Right hindlimb (tissue), 1 donor: ENCODE measurements around the gene ZNF689.
A peak's percentile ranks its signal among the peaks of the same experiment; 100 is the strongest.
"Not testable (repeated sequence)": the region's sequence is repeated elsewhere in the genome, so short reads cannot be mapped to it uniquely, and the experiment has no call there.

Experiments used
- DNase-seq: peaks from one replicate; pipeline ENCODE4 v3.0.0-alpha.2; 2018

The ZNF689 gene

DNA sequence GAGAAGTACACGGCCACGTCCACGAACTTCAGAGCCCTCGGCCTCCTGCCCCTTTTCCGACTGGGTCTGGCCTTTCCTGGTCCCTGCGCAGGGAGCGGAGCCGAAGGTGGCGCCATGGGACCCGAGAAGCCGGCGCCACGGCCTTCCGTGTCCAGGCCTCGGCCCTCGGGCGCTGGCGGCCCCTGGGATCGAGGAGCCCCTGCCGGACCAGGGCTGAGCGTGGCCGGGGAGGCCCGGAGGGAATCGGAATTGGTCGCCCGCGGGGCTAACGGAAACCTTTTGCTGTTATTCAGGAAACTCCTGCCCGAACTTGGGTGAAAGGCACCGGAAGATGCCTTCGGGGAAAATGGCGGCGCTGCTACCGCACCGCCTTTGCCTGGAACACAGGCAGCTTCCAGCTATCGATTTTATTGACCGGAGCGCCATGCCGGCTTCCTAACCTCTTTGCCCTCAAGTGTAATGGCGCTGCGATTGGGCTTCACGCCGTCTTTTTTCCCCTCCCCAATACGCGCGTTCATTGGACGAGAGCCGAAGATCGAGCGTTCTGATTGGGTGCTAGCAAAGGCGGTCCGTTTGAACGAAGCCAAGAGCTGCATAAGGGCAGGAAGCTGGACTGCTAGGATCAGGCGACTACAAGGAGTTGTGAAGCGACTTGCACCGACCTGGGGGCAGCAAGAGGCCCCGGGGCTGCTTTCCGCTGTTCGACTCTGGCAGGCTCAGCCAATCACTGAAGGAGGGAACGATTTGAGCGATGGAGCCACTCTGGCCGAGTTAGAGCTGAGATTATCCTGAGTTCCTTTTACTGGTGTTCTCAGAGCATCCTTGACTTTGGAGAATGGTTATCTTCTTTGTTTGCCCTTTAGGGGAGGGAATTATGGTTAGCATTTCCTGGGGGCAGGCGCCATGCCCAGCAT, at the start of gene ZNF689:
TSS of gene ZNF689 (minus strand) at position 464 of the 914 bp plus-strand sequence. CDS start at position 116, 348 bp downstream.
- DNase-seq: peak; percentile 97

- DNase-seq: peak; percentile 98
Measured at GRCh38 chr16:30658731-30659506, 48.7 kb upstream of the ZNF689 start.

DNA sequence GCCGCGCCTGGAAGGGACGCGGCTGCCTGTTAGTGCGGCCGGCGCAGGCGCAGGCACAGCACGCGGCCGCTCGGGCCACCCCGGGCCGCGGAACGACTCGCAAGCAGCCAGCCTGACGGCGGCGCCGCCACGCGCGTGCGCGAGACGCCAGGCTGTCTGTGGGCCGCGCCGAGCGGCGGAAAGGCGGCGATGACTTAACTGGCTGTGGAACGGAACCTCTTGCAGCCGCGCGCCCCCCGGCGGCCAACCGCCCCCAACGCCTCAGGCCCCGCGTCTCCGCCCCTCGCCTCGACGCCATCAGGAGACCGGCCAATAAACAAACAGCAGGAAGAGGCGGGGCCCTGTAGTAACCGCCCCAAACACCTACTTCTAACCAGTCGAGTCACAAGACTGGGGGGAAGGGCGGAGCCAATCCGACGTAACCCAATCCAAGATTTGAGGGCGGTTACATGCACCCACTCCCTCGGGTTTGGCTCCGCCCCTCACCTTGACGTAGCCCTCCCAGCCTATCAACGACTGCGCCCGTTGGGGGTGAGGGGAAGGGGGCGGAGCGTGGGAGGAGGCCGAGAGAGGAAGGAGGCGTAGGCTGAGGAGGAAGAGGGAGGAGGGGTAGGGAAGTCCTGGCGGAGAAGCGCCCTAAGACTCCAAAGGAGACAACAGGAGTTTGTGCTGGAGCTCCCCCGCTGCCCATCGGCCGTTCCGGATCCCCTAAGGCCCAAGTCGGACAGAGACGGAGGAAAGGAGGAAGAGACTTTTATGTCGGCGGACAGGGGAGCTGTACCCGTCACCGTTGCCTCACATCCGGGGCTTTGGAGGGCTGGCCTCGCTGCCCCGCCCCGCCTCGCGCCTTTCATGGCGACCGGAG, 47.9 kb upstream of the ZNF689 start, which contains the start of gene FBRS:
TSS of gene FBRS (plus strand) at position 566 of the 865 bp plus-strand sequence. CDS start 1,088 bp downstream, outside the sequence.
- peak; percentile 100 for DNase-seq

DNA sequence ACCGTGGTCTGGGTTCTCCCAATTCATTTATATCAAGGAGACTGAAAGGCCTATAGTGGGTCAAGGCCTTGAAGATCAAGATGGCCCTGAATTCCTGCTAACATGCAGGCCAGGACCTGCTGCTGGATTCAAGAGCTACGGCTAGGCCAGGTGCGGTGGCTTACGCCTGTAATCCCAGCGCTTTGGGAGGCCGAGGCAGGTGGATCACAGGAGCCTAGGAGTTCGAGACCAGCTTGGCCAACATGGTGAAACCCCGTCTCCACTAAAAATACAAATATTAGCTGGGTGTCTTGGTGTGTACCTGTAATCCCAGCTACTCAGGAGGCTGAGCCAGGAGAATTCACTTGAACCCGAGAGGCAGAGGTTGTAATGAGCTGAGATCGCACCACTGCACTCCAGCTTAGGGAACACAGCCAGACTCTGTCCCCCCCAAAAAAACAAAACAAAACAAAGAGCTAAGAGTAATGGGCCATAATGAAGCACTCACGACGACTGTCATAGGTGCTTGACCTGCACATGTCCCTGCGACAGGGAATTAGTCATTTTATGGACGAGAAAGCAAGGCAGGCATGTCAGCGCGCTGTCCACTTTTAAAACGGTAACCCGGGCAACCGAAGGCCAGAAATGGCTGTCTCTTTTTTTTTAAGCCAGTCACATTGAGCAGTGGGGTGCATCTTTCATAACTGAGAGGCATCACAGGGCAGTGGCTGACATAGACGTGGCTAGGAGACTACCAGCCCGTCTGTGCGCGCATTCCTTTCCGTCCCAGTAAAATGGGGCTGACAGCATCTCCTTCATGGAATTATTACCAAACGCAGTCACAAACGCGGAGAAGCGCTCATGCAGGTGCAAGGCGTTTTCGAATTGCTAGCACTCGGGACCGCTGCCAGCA, 47.0 kb upstream of the ZNF689 start:
- DNase-seq: no peak

DNA sequence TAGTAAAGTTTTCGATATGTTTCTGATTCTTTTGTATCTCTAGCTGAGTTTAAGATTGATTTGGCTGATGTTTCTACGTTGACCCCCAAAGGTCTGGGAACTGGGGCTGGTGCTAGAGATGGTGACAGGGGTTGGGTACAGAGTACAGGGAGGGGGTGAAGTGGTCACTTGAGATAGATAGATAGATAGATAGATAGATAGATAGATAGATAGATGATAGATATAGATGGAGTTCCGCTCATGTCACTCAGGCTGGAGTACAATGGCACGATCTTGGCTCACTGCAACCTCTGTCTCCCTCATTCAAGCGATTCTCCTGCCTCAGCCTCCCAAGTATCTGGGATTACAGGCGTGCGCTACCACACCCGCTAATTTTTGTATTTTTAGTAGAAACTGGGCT, 46.2 kb upstream of the ZNF689 start:
- no peak for DNase-seq

- DNase-seq: no peak
Measured at GRCh38 chr16:30655815-30656347, 45.7 kb upstream of the ZNF689 start.

- DNase-seq: no peak
Measured at GRCh38 chr16:30654856-30655255, 44.7 kb upstream of the ZNF689 start.

DNA sequence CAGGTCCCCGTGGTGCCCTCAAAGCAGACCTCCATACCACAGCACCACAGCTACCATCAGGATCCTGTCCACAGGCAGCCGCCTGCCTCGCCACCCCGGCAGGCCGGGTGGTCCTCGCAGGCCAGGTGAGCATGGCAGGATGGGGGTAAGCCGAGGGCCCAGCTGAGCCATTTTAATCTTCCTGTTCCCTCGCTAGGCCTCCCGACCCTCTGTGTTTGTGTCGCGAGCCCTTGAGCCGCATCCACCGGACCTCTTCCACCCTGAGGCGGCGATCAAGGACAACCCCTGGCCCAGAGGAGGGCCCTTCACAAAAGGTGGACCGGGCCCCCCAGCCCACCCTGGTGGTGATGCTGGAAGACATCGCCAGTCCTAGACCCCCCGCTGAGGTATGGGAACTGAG, 42.5 kb upstream of the ZNF689 start:
- DNase-seq: no peak

DNA sequence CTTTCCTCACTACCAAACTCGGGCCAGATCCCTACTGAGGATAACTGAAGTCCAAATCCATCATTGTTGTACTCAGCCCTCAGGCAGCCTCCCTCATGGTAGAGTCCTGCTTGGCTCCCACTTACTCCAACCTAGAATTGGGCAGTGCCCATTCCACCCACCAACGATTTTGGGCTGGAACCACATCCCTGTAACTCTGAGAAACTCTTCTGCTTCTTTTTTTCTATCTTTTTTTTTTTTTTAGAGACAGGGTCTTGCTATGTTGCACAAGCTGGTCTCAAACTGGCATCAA, 41.8 kb upstream of the ZNF689 start:
- DNase-seq: no peak

GRCh38 chr16:30651124-30652004, 41.2 kb upstream of the ZNF689 start:
- peak; percentile 67 for DNase-seq

GRCh38 chr16:30650369-30651123, 40.4 kb upstream of the ZNF689 start, which contains the start of gene PRR14:
TSS of gene PRR14 (plus strand) at chr16:30650960. CDS start at chr16:30651646, 686 bp downstream.
- DNase-seq: peak; percentile 100

- DNase-seq: peak; percentile 50
Measured at GRCh38 chr16:30649725-30650368, 39.7 kb upstream of the ZNF689 start.

DNA sequence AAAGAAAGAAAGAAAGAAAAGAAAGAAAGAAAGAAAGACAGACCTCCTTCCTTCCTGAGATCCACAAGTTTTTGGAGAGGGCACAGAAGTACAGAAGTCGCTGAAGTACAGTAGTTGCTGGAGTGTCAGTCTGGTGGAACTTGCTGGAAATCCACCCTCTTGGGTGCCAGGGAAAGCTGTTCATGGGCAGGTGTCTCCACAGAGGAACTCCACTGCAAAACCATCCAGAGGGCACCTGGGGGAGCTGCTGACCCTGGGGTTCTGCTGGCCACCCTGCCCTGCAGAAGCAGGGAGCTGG, 37.0 kb upstream of the ZNF689 start:
- no peak for DNase-seq

DNA sequence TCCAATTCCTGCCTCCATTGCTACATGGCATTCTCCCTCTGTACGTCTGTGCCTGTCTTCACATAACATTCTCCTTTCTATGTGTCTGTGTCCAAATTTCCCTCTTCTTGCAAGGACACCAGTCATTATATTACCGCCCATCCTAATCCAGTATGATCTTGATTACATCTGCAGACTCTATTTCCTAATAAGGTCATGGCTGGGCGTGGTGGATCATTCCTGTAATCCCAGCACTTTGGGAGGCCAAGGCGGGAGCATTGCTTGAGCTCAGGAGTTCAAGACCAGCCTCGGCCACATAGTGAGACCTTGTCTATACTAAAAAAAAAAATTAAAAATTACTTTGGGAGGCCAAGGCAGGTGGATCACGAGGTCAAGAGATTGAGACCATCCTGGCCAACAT, 35.5 kb upstream of the ZNF689 start:
- no peak for DNase-seq

- DNase-seq: no peak
Measured at GRCh38 chr16:30644334-30644830, 34.2 kb upstream of the ZNF689 start.

DNA sequence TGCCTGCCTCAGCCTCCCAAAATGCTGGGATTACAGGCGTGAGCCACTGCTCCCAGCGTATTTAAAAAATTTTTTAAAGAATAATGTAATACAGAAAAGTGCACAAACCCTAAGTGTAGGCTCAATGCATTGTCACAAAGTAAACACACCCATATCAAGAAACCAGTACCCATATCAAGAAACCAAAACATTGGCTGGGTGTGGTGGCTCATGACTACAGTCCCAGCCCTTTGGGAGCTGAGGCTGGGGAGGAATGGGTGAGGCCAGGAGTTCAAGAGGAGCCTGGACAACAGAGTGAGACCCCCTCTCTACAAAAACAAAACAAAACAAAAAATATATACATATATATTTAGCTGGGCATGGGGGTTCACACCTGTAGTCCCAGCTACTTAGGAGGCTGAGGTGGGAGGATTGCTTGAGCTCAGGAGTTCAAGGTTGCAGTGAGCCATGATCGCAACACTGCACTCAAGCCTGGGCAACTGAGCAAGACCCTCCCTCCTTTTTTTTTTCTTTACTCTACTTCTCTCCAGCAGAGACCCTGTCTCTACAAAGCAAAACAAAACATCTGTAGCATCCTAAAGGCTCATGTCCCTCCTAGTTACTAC, 31.3 kb upstream of the ZNF689 start:
- no peak for DNase-seq

- DNase-seq: no peak
Measured at GRCh38 chr16:30637944-30638343, 27.8 kb upstream of the ZNF689 start.

DNA sequence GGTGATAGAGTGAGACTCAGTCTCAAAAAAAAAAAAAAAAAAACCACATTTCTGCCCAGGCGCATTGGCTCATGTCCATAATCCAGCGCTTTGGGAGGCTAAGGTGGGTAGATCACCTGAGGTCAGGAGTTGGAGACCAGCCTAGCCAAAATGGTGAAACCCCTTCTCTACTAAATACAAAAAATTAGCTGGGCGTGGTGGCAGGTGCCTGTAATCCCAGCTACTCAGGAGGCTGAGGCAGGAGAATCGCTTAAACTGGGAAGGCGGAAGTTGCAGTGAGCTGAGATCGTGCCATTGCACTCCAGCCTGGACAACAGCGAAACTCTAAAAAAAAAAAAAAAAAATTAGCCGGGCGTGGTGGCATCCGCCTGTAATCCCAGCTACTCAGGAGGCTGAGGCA, 26.9 kb upstream of the ZNF689 start:
- not testable (repeated sequence) for DNase-seq

GRCh38 chr16:30636599-30636998, 26.4 kb upstream of the ZNF689 start:
- DNase-seq: no peak
